HG03066 (cell line): Measurements from ENCODE around the gene FAM72B.
"Not testable (repeated sequence)": the region's sequence is repeated elsewhere in the genome, so short reads cannot be mapped to it uniquely, and the experiment has no call there.

ENCODE experiments used
- ATAC-seq: cut with Tn5 transposase; IDR thresholded peaks from one replicate; pipeline ENCODE4 v1.9.1; 2021; ENCODE audit warnings: low read depth; ENCODE audit not compliant: unreplicated experiment

The FAM72B gene

GRCh38 chr1:121156958-121157603, 27.1 kb downstream of the FAM72B start:
- not testable (repeated sequence) for ATAC-seq

GRCh38 chr1:121155671-121156358, 28.3 kb downstream of the FAM72B start:
- not testable (repeated sequence) for ATAC-seq

GRCh38 chr1:121154811-121155210, 29.3 kb downstream of the FAM72B start:
- ATAC-seq = not testable (repeated sequence)

- ATAC-seq = not testable (repeated sequence)
These were observed 31.4 kb downstream of the FAM72B start for GRCh38 chr1:121152788-121153187.

GRCh38 chr1:121151294-121151693, 32.8 kb downstream of the FAM72B start:
- not testable (repeated sequence) for ATAC-seq

GRCh38 chr1:121148489-121149190, 35.5 kb downstream of the FAM72B start:
- not testable (repeated sequence) for ATAC-seq

GRCh38 chr1:121140393-121140792, 43.7 kb downstream of the FAM72B start:
- not testable (repeated sequence) for ATAC-seq

GRCh38 chr1:121131494-121131893, 52.6 kb downstream of the FAM72B start:
- ATAC-seq = not testable (repeated sequence)

- ATAC-seq = not testable (repeated sequence)
These were observed 65.7 kb downstream of the FAM72B start for GRCh38 chr1:121118480-121118824.
